DOHH2 (cell line): ENCODE measurements around the gene LSS.

Experiments used
- H3F3A ChIP-seq: fragments of 200-600 bp; sonication (generic), shearing (Covaris generic); 2 replicates; pipeline ENCODE4 v1.6.0; 2016; ENCODE audit warnings: antibody characterized with exemption, mild to moderate bottlenecking; ENCODE audit not compliant: control insufficient read depth, insufficient read depth
- H3K27ac ChIP-seq: fragments of 200-600 bp; sonication (generic); 2 replicates; pipeline ENCODE4 v1.5.1; 2014; ENCODE audit warnings: low read depth, mild to moderate bottlenecking, low read length, moderate library complexity
- H3K27me3 ChIP-seq: fragments of 200-600 bp; sonication (generic); 2 replicates; pipeline ENCODE4 v1.6.1; 2014; ENCODE audit warnings: mild to moderate bottlenecking, low read length, mixed read lengths; ENCODE audit not compliant: control insufficient read depth
- H3K36me3 ChIP-seq: fragments of 200-600 bp; sonication (generic); 2 replicates; pipeline ENCODE4 v1.6.1; 2014; ENCODE audit warnings: mild to moderate bottlenecking, low read length, moderate library complexity, mixed read lengths; ENCODE audit not compliant: control insufficient read depth
- H3K4me1 ChIP-seq: fragments of 200-600 bp; sonication (generic); 2 replicates; pipeline ENCODE4 v1.6.1; 2014; ENCODE audit warnings: mild to moderate bottlenecking, low read length, mixed read lengths; ENCODE audit not compliant: control insufficient read depth
- H3K4me2 ChIP-seq: fragments of 200-600 bp; sonication (generic); 2 replicates; pipeline ENCODE4 v1.6.0; 2014; ENCODE audit warnings: mild to moderate bottlenecking, low read length, moderate library complexity
- H3K4me3 ChIP-seq: fragments of 200-600 bp; sonication (generic); 2 replicates; pipeline ENCODE4 v1.5.1; 2014; ENCODE audit warnings: mild to moderate bottlenecking, low read length, mixed read lengths
- H3K79me2 ChIP-seq: fragments of 200-600 bp; sonication (generic); 2 replicates; pipeline ENCODE4 v1.6.1; 2014; ENCODE audit warnings: mild to moderate bottlenecking, low read length, mixed read lengths; ENCODE audit not compliant: control insufficient read depth
- H3K9me2 ChIP-seq: fragments of 200-600 bp; sonication (generic); replicated peaks from 2 replicates; pipeline ENCODE4 v1.6.1; 2014; ENCODE audit warnings: mild to moderate bottlenecking, low read length, mixed read lengths; ENCODE audit not compliant: control insufficient read depth
- H3K9me3 ChIP-seq: fragments of 200-600 bp; sonication (generic); 2 replicates; pipeline ENCODE4 v1.6.1; 2014; ENCODE audit warnings: antibody characterized with exemption, low read length, mixed read lengths; ENCODE audit not compliant: control insufficient read depth, insufficient read depth
- H4K20me1 ChIP-seq: fragments of 200-600 bp; sonication (generic); 2 replicates; pipeline ENCODE4 v1.6.0; 2014; ENCODE audit warnings: low read depth, mild to moderate bottlenecking, antibody characterized with exemption, low read length, moderate library complexity; ENCODE audit not compliant: control insufficient read depth, insufficient read depth
- EZH2phosphoT487 ChIP-seq: fragments of 200-600 bp; sonication (generic); IDR thresholded peaks from 2 replicates; pipeline ENCODE4 v1.6.1; 2017; ENCODE audit warnings: borderline replicate concordance, mild to moderate bottlenecking, antibody characterized with exemption, low read length, moderate library complexity, mixed read lengths
- TF ChIP-seq, protein P1 (sequence below): fragments of 200-600 bp; sonication (generic); IDR thresholded peaks from one replicate; pipeline ENCODE4 v1.5.1; 2014; ENCODE audit warnings: antibody characterized with exemption, mild to moderate bottlenecking, low read depth, low read length; ENCODE audit not compliant: poor library complexity, severe bottlenecking

Gene LSS

DNA sequence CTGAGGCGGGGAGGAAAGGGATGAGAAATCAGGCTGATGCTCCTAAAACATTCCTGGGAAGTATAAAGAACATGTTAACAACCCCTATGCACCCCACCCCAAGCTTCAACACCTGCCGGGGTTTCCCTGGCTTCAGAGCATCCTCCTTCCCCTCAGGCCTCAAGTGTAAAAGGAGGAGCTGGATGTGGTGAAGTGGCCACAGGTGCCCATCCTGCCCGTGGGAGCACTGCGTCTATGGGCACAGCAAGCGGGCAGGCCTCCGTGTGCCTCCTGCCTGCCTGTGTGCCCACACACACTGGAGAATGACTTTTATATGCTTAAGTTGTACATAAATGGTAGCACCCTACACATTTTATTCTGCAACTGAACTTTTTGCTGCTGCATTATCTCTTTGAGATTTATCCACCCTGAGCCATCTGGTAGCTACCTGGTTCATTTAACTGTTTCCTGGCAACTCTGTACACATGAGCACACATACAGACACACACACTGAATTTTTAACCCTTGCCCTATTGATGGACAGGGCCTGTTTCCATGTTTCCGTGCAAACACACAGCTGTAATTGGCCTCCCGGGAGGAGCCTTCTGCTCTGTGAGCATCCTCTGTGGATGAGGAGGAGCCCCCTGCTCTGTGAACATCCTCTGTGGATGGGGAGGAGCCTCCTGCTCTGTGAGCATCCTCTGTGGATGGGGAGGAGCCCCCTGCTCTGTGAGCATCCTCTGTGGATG is 59.8 kb downstream of the LSS start:
- Histone ChIP-seq H3K4me3 (no peak overlapping the region), H3F3A (no peaks in the 10 kb centered on the region), H3K9me2 (no peaks in the 10 kb centered on the region), H3K4me1 (peaks cover 8% of the 10 kb centered on the region; the same call in 1 of the 2 replicates), H3K27me3 (no peaks in the 10 kb centered on the region), H3K4me2 (no peak overlapping the region), H3K9me3 (no peaks in the 10 kb centered on the region), H4K20me1 (no peaks in the 10 kb centered on the region), H3K79me2 (no peaks in the 10 kb centered on the region), H3K27ac (no peak overlapping the region), H3K36me3 (no peaks in the 10 kb centered on the region)
- TF ChIP-seq EZH2phosphoT487, result no peak
- TF ChIP-seq, protein P1, sequence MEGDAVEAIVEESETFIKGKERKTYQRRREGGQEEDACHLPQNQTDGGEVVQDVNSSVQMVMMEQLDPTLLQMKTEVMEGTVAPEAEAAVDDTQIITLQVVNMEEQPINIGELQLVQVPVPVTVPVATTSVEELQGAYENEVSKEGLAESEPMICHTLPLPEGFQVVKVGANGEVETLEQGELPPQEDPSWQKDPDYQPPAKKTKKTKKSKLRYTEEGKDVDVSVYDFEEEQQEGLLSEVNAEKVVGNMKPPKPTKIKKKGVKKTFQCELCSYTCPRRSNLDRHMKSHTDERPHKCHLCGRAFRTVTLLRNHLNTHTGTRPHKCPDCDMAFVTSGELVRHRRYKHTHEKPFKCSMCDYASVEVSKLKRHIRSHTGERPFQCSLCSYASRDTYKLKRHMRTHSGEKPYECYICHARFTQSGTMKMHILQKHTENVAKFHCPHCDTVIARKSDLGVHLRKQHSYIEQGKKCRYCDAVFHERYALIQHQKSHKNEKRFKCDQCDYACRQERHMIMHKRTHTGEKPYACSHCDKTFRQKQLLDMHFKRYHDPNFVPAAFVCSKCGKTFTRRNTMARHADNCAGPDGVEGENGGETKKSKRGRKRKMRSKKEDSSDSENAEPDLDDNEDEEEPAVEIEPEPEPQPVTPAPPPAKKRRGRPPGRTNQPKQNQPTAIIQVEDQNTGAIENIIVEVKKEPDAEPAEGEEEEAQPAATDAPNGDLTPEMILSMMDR, result no peak

- Histone ChIP-seq H4K20me1 (no peaks in the 10 kb centered on the region), H3K27ac (no peak overlapping the region), H3K36me3 (no peaks in the 10 kb centered on the region), H3K27me3 (no peaks in the 10 kb centered on the region), H3K4me1 (peaks cover 8% of the 10 kb centered on the region; the same call in 1 of the 2 replicates), H3K9me2 (no peaks in the 10 kb centered on the region), H3K79me2 (no peaks in the 10 kb centered on the region), H3F3A (no peaks in the 10 kb centered on the region), H3K4me2 (no peak overlapping the region), H3K9me3 (no peaks in the 10 kb centered on the region), H3K4me3 (no peak overlapping the region)
- no peak for TF ChIP-seq EZH2phosphoT487
- TF ChIP-seq, protein P1, result no peak
Observed at GRCh38 chr21:46168238-46168637, 60.3 kb downstream of the LSS start.

GRCh38 chr21:46165098-46165497 is 63.5 kb downstream of the LSS start:
- Histone ChIP-seq H3K36me3 (no peaks in the 10 kb centered on the region; the same call in 1 of the 2 replicates), H3K79me2 (no peaks in the 10 kb centered on the region), H3K4me3 (no peak overlapping the region), H3K9me2 (no peaks in the 10 kb centered on the region), H4K20me1 (no peaks in the 10 kb centered on the region), H3K4me2 (no peak overlapping the region), H3K27me3 (no peaks in the 10 kb centered on the region), H3K4me1 (no peaks in the 10 kb centered on the region), H3K9me3 (peaks cover 3% of the 10 kb centered on the region; the same call in 1 of the 2 replicates), H3F3A (no peaks in the 10 kb centered on the region), H3K27ac (no peak overlapping the region)
- TF ChIP-seq, protein P1, result no peak
- no peak for TF ChIP-seq EZH2phosphoT487
